A673 (cell line): ENCODE results near the gene EXOC3.

Experiments used
- EZH2 ChIP-seq: fragments of 200-600 bp; sonication (generic); IDR thresholded peaks from 2 replicates; pipeline ENCODE4 v1.6.1; 2017; ENCODE audit warnings: borderline replicate concordance, low read depth, mild to moderate bottlenecking, mixed read lengths, antibody characterized with exemption, low read length; ENCODE audit not compliant: poor library complexity, severe bottlenecking
- TF ChIP-seq, protein P1 (sequence below): fragments of 300-800, 200-600 bp; sonication (generic); conservative IDR thresholded peaks from 2 replicates; pipeline ENCODE4 v1.5.1; 2017; ENCODE audit warnings: low read depth, mild to moderate bottlenecking, antibody characterized with exemption, low read length, moderate library complexity, mixed read lengths

DNA sequence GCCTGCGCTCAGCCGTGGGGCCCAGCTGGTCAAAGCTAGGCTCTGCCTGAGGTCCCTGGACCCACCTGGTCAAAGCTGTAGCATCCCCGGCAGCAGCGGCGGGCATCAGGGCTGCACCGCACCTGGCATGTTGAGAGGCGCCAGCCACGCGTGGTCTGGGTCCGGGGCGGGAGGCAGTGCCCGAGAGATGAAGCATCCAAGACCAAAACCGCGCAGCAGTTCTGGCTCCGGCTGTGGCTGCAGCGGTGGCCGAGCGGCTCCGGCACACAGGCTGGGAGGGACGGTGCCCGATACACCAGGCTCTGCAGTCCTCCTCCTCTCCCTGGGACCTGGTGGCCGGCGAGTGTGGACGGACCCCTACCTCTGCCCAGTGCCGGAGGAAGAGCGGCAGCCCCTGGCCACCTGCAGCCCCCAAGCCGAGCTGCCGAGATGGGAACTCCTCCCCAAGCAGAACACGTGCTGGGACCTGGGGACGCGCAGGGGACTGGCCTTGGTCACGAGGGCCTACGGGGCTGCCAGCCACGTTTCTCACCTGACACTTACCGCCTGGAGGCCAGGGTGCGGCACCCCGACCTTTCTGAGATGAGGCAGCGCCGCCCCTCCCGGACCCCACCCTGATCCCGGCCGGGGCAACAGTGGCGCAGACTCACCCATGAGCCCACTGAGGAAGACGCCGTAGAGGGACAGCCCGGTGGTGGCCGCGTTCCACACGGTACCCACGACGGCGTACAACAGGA lies 48.3 kb downstream of the EXOC3 start:
- TF ChIP-seq, protein P1, sequence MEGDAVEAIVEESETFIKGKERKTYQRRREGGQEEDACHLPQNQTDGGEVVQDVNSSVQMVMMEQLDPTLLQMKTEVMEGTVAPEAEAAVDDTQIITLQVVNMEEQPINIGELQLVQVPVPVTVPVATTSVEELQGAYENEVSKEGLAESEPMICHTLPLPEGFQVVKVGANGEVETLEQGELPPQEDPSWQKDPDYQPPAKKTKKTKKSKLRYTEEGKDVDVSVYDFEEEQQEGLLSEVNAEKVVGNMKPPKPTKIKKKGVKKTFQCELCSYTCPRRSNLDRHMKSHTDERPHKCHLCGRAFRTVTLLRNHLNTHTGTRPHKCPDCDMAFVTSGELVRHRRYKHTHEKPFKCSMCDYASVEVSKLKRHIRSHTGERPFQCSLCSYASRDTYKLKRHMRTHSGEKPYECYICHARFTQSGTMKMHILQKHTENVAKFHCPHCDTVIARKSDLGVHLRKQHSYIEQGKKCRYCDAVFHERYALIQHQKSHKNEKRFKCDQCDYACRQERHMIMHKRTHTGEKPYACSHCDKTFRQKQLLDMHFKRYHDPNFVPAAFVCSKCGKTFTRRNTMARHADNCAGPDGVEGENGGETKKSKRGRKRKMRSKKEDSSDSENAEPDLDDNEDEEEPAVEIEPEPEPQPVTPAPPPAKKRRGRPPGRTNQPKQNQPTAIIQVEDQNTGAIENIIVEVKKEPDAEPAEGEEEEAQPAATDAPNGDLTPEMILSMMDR = no peak
- TF ChIP-seq EZH2 = no peak
